GM06990 (cell line): ENCODE measurements around the gene ERBB4.
"Not testable (repeated sequence)": the region's sequence is repeated elsewhere in the genome, so short reads cannot be mapped to it uniquely, and the experiment has no call there.

Source experiments
- DNase-seq: peaks from one replicate; pipeline ENCODE4 v3.0.0-alpha.2; 2011; ENCODE audit not compliant: insufficient read length; ENCODE audit errors: extremely low read depth
- H3K27me3 ChIP-seq: replicated peaks from 2 replicates; pipeline ENCODE4 v1.6.0; 2011; ENCODE audit warnings: low read length; ENCODE audit not compliant: control insufficient read depth, insufficient read depth
- H3K36me3 ChIP-seq: 2 replicates; pipeline ENCODE4 v1.5.1; 2011; ENCODE audit warnings: low read length; ENCODE audit not compliant: control insufficient read depth, insufficient read depth
- H3K4me3 ChIP-seq: replicated peaks from 2 replicates; pipeline ENCODE4 v1.5.1; 2011; ENCODE audit warnings: low read depth, mild to moderate bottlenecking, control low read depth, low read length
- CTCF ChIP-seq: IDR thresholded peaks from 2 replicates; pipeline ENCODE4 v1.5.1; 2011; ENCODE audit warnings: low read length, control low read depth, mild to moderate bottlenecking, inconsistent platforms; ENCODE audit not compliant: insufficient read depth, poor library complexity, severe bottlenecking

ERBB4 gene

GRCh38 chr2:211609127-211609526 is 929.5 kb downstream of the ERBB4 start:
- no peaks in the 10 kb centered on the region for H3K27me3 ChIP-seq
- TF ChIP-seq CTCF: no peak
- no peak overlapping the region for H3K4me3 ChIP-seq

GRCh38 chr2:211599146-211599545 is 939.5 kb downstream of the ERBB4 start:
- TF ChIP-seq CTCF: no peak
- no peaks in the 10 kb centered on the region for H3K27me3 ChIP-seq
- no peak overlapping the region for H3K4me3 ChIP-seq
- no peak for DNase-seq
- no peaks in the 10 kb centered on the region for H3K36me3 ChIP-seq

More at GRCh38 chr2:211609127-211609526, 929.5 kb downstream of the ERBB4 start:
- no peak for DNase-seq
- no peaks in the 10 kb centered on the region for H3K36me3 ChIP-seq

- H3K4me3 ChIP-seq: no peak overlapping the region
- TF ChIP-seq CTCF: no peak
- no peak for DNase-seq
These were observed 940.4 kb downstream of the ERBB4 start for GRCh38 chr2:211598238-211598637.

GRCh38 chr2:211592006-211592405 is 946.6 kb downstream of the ERBB4 start:
- H3K4me3 ChIP-seq, H3K27me3 ChIP-seq, H3K36me3 ChIP-seq, DNase-seq: not testable (repeated sequence)

More at GRCh38 chr2:211598238-211598637, 940.4 kb downstream of the ERBB4 start:
- no peaks in the 10 kb centered on the region for H3K36me3 ChIP-seq
- no peaks in the 10 kb centered on the region for H3K27me3 ChIP-seq

- H3K4me3 ChIP-seq: no peak overlapping the region
- H3K36me3 ChIP-seq: no peaks in the 10 kb centered on the region
- no peaks in the 10 kb centered on the region for H3K27me3 ChIP-seq
- TF ChIP-seq CTCF: no peak
- no peak for DNase-seq
These were observed 947.2 kb downstream of the ERBB4 start for GRCh38 chr2:211591426-211591825.

- no peak for DNase-seq
- TF ChIP-seq CTCF: no peak
- H3K36me3 ChIP-seq: no peaks in the 10 kb centered on the region
- no peak overlapping the region for H3K4me3 ChIP-seq
- no peaks in the 10 kb centered on the region for H3K27me3 ChIP-seq
These were observed 970.2 kb downstream of the ERBB4 start for GRCh38 chr2:211568439-211568838.
